Esophagus (tissue), 2 donors: ENCODE measurements around the gene CIT. TPM values are rescaled to one million over a fixed set of nuclear protein-coding genes. Genes with fewer than 3 reads are reported as not detected.

Source experiments
- H3K27ac ChIP-seq, 2 donors: one replicate each; pipeline ENCODE4 v1.5.1; 2013; ENCODE audit warnings: low read depth in 2 of 2, mild to moderate bottlenecking in 2 of 2, inconsistent platforms in 1 of 2, low read length in 1 of 2, moderate library complexity in 1 of 2
- H3K27me3 ChIP-seq, 2 donors: one replicate each; pipeline ENCODE4 v1.6.1; 2013; ENCODE audit warnings: low read length in 2 of 2, control low read depth in 1 of 2, mild to moderate bottlenecking in 1 of 2; ENCODE audit not compliant: insufficient read depth in 2 of 2, control insufficient read depth in 1 of 2
- H3K36me3 ChIP-seq, 2 donors: one replicate each; pipeline ENCODE4 v1.6.1; 2013; ENCODE audit warnings: low read length in 1 of 2; ENCODE audit not compliant: control insufficient read depth in 2 of 2, insufficient read depth in 2 of 2
- H3K4me1 ChIP-seq, 2 donors: one replicate each; pipeline ENCODE4 v1.6.1; 2013; ENCODE audit warnings: low read length in 1 of 2; ENCODE audit not compliant: control insufficient read depth in 2 of 2, insufficient read depth in 2 of 2
- H3K4me3 ChIP-seq, 2 donors: one replicate each; pipeline ENCODE4 v1.5.1; 2013; ENCODE audit warnings: low read length in 2 of 2, mild to moderate bottlenecking in 2 of 2, low read depth in 1 of 2, moderate library complexity in 1 of 2
- H3K9me3 ChIP-seq, 2 donors: one replicate each; pipeline ENCODE4 v1.6.1; 2013; ENCODE audit warnings: mild to moderate bottlenecking in 2 of 2, low read depth in 1 of 2, low read length in 1 of 2, moderate library complexity in 1 of 2; ENCODE audit not compliant: control insufficient read depth in 2 of 2, insufficient read depth in 1 of 2
- whole genome bisulfite sequencing, 2 donors: extraction: QIAGEN DNeasy Blood & Tissue Kit; methylation state at CpG; one replicate each; pipeline ENCODE4 v1.1.7; 2013; 5-methylcytosine and 5-hydroxymethylcytosine counted together
- polyA plus RNA-seq, 2 donors: library from polyadenylated mRNA; stranded (reverse); fragments of 200-250 nt; gene quantifications; one replicate each; pipeline ENCODE4 v1.2.3, GENCODE V29; 2013
- donor health status: healthy with polysubstance abuse.
- donor health status: Bipolar disorder and iron deficiency.

CIT gene
- polyA plus RNA-seq, 2 donors = 2.9 to 4.1 TPM

DNA sequence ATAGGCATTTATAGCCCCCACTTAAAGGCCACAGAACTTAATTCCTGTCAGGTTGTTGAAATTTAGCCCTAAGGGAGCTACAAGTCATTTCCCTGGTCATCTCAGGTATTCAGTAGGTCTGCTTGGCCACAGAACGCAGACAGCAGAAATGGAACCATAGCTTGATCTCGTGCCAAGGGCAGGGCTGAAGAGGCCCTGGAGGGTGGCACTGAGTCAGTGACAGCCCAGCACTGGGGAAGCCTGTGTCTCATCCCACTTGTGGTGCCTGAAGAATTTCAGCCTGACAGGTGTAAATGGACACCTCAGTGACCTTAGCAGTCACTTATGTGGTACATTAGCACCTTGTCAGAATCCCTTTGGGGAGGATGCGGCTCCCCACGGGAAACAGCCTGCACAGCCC lies 202.6 kb downstream of the CIT start:
- Histone ChIP-seq H3K27me3 (no peaks in the 10 kb centered on the region), H3K4me1 (no peaks in the 10 kb centered on the region), H3K27ac (peak overlapping the region; percentile 60 to 80), H3K9me3 (no peaks in the 10 kb centered on the region), H3K4me3 (no peak overlapping the region), H3K36me3 (peaks cover 16 to 40% of the 10 kb centered on the region in 2 donors)
- 84 to 88% methylated on average over 4 of the region's 4 CpGs for WGBS, 2 donors

DNA sequence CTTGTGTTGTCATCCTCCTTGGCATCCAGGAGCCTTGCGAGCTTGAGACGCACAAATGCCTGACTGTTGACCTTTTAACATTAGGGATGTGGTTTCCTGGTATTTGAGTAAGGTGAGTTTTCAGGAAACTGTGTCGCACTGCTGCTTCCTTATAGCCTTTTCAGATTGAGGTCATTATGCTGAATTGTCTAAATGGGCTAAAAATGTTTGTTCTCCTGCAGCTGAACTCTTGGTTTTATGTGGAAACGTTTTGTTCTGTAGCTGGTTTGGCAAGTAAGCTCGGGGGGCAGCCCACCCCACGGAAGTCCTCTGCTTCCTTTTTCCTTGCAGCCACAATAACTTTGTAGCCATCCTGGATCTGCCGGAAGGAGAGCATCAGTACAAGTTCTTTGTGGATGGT lies 203.5 kb downstream of the CIT start:
- Histone ChIP-seq H3K27me3 (no peaks in the 10 kb centered on the region), H3K27ac (peak overlapping the region; percentile 60 to 80), H3K4me1 (no peaks in the 10 kb centered on the region), H3K4me3 (no peak overlapping the region), H3K36me3 (peaks cover 15 to 38% of the 10 kb centered on the region in 2 donors), H3K9me3 (no peaks in the 10 kb centered on the region)
- WGBS, 2 donors = 51 to 58% methylated on average over 7 of the region's 7 CpGs

GRCh38 chr12:119672194-119672593 lies 204.9 kb downstream of the CIT start:
- Histone ChIP-seq H3K36me3 (peaks cover 8 to 26% of the 10 kb centered on the region in 2 donors), H3K27ac (peak overlapping the region; percentile 47 to 74), H3K27me3 (no peaks in the 10 kb centered on the region), H3K4me3 (no peak overlapping the region), H3K9me3 (no peaks in the 10 kb centered on the region), H3K4me1 (no peaks in the 10 kb centered on the region)
- WGBS, 2 donors = 86 to 87% methylated on average over 8 of the region's 8 CpGs

- Histone ChIP-seq H3K4me1 (no peaks in the 10 kb centered on the region), H3K4me3 (no peak overlapping the region), H3K27ac (peak overlapping the region; percentile 62 to 81), H3K36me3 (peaks cover 6 to 17% of the 10 kb centered on the region in 2 donors), H3K9me3 (no peaks in the 10 kb centered on the region), H3K27me3 (no peaks in the 10 kb centered on the region)
- WGBS, 2 donors = 70 to 71% methylated on average over 3 of the region's 3 CpGs
Measured at GRCh38 chr12:119671070-119671469, 206.1 kb downstream of the CIT start.

- H3K4me1 ChIP-seq = no peaks in the 10 kb centered on the region
Measured at GRCh38 chr12:119669744-119670472, 207.2 kb downstream of the CIT start.

GRCh38 chr12:119668324-119668841 lies 208.7 kb downstream of the CIT start:
- Histone ChIP-seq H3K27ac (peak overlapping the region; percentile 100), H3K4me3 (peak overlapping the region; percentile 91 to 98), H3K36me3 (no peaks in the 10 kb centered on the region), H3K9me3 (no peaks in the 10 kb centered on the region), H3K4me1 (no peaks in the 10 kb centered on the region), H3K27me3 (no peaks in the 10 kb centered on the region)
- WGBS, 2 donors = 2 to 4% methylated on average over 14 of the region's 14 CpGs

More at GRCh38 chr12:119669744-119670472, 207.2 kb downstream of the CIT start:
- Histone ChIP-seq H3K27me3 (no peaks in the 10 kb centered on the region), H3K9me3 (no peaks in the 10 kb centered on the region), H3K4me3 (peak overlapping the region; percentile 20 to 91), H3K36me3 (peaks cover 6 to 12% of the 10 kb centered on the region in 2 donors), H3K27ac (peak overlapping the region; percentile 81 to 96)
- WGBS, 2 donors = 32 to 39% methylated on average over 11 of the region's 11 CpGs

- Histone ChIP-seq H3K4me3 (peak within 1 kb of the TSS; percentile 91 to 98), H3K36me3 (no peaks in the 10 kb centered on the region), H3K27ac (peak within 1 kb of the TSS; percentile 100), H3K4me1 (no peaks in the 10 kb centered on the region), H3K27me3 (no peaks in the 10 kb centered on the region), H3K9me3 (no peaks in the 10 kb centered on the region)
- WGBS, 2 donors = 0 to 1% methylated on average over 66 to 69 of the region's 69 CpGs
Measured at GRCh38 chr12:119667577-119668323, 209.4 kb downstream of the CIT start, which contains the start of gene PRKAB1. Gene PRKAB1 (plus strand): TSS chr12:119668133. CDS start chr12:119668245, 112 bp downstream.

DNA sequence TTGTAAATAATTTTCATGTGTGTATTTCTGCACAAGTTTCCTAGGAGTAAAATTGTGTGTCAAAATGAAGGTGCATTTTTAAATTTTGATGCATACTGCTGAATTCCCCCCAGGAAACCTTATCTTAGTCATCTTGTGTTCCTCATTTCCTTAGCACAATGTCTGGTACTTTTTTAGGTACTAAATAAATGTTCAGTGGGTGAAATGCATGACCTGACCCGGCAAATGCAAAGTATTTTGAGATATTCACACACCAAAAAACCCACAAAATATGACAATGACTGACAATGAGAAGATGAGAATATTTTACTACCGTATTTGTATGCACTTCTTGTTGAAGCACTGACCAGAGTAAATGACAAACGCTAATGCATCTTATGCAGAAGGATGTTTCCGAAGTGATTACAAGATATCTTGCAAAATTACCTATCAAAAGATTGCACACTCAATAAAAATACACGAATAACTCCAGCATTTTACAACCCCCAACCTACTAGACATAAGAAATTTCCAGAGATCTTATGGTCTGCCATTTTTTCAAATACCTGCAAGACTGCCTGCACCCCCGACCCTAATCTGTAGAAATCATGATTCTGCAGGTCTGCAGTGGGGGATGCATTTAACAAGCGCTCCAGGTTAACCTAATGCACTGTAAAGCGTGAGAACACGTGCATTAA lies 210.1 kb downstream of the CIT start:
- Histone ChIP-seq H3K27ac (no peak overlapping the region), H3K27me3 (no peaks in the 10 kb centered on the region), H3K9me3 (no peaks in the 10 kb centered on the region), H3K4me1 (no peaks in the 10 kb centered on the region), H3K4me3 (peak overlapping the region; percentile 91 to 98), H3K36me3 (no peaks in the 10 kb centered on the region)
- WGBS, 2 donors = 13 to 14% methylated on average over 9 of the region's 9 CpGs

DNA sequence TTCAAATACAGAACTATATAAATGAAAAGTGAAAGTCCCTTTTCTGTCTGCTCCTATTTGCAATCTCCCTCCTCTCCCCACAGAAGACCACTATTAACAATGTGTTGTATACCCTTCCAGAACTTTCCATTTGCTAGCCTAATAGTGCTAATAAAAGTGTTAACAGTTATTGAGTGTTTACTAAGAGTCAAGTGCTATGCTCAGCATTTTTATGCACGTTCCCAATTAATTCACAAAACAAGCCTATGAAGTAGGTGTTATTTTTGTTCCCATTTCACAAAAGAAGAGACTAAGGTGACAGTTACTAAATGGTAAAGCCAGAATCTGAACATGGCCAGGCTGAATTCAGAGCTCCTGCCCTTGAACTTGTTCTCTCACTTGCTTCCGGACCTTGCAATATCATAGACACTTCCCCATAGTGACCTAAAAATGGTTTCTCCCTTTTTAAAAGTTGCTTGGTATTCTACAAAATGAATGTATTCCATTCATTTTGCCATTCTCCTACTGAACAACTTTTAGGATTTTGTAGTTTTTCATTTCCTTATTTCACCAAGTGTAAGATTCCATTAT lies 210.8 kb downstream of the CIT start:
- 72 to 79% methylated on average over 2 of the region's 2 CpGs for WGBS, 2 donors
- Histone ChIP-seq H3K9me3 (no peaks in the 10 kb centered on the region), H3K27me3 (no peaks in the 10 kb centered on the region), H3K36me3 (no peaks in the 10 kb centered on the region), H3K4me1 (no peaks in the 10 kb centered on the region), H3K27ac (no peak overlapping the region), H3K4me3 (no peak overlapping the region)
